Hematopoietic multipotent progenitor cell treated with erythropoietin and hydrocortisone succinate and interleukin-3 and kit ligand, for 15 days (in vitro differentiated cells): Measurements from ENCODE around the gene TRAPPC3.
"Not testable (repeated sequence)": the region's sequence is repeated elsewhere in the genome, so short reads cannot be mapped to it uniquely, and the experiment has no call there.

ENCODE experiments used
- DNase-seq: peaks from one replicate; pipeline ENCODE4 v3.0.0-alpha.2; 2015; ENCODE audit warnings: low spot score

The TRAPPC3 gene

GRCh38 chr1:36166136-36166535, 16.9 kb upstream of the TRAPPC3 start:
- no peak for DNase-seq

- no peak for DNase-seq
Measured at GRCh38 chr1:36165145-36165544, 15.9 kb upstream of the TRAPPC3 start.

GRCh38 chr1:36164361-36164760, 15.1 kb upstream of the TRAPPC3 start:
- DNase-seq = no peak

- DNase-seq = no peak
Measured at GRCh38 chr1:36163426-36163825, 14.1 kb upstream of the TRAPPC3 start.

- peak; percentile 16 for DNase-seq
Measured at GRCh38 chr1:36162680-36163239, 13.5 kb upstream of the TRAPPC3 start.

GRCh38 chr1:36161641-36162531, 12.6 kb upstream of the TRAPPC3 start:
- peak; percentile 17 for DNase-seq

GRCh38 chr1:36160949-36161485, 11.7 kb upstream of the TRAPPC3 start:
- peak; percentile 14 for DNase-seq

GRCh38 chr1:36160388-36160948, 11.2 kb upstream of the TRAPPC3 start:
- no peak for DNase-seq

GRCh38 chr1:36159614-36160387, 10.5 kb upstream of the TRAPPC3 start:
- DNase-seq = no peak

- DNase-seq = not testable (repeated sequence)
Measured at GRCh38 chr1:36158827-36159252, 9.6 kb upstream of the TRAPPC3 start.

- no peak for DNase-seq
Measured at GRCh38 chr1:36157973-36158826, 8.9 kb upstream of the TRAPPC3 start.

- DNase-seq = no peak
Measured at GRCh38 chr1:36157115-36157903, 8.0 kb upstream of the TRAPPC3 start.

- DNase-seq = peak; percentile 10
Measured at GRCh38 chr1:36156329-36157114, 7.2 kb upstream of the TRAPPC3 start.

- peak; percentile 89 for DNase-seq
Measured at GRCh38 chr1:36155408-36156328, 6.4 kb upstream of the TRAPPC3 start, which contains the start of gene MAP7D1. MAP7D1 (plus strand) TSS chr1:36156160; CDS start chr1:36156418, 258 bp downstream.

GRCh38 chr1:36154765-36155407, 5.6 kb upstream of the TRAPPC3 start:
- no peak for DNase-seq

GRCh38 chr1:36154335-36154734, 5.0 kb upstream of the TRAPPC3 start:
- DNase-seq = no peak

- no peak for DNase-seq
Measured at GRCh38 chr1:36153476-36153875, 4.2 kb upstream of the TRAPPC3 start.

- no peak for DNase-seq
Measured at GRCh38 chr1:36151845-36152203, 2.5 kb upstream of the TRAPPC3 start.
